Cardiac septum (tissue), 1 donor: ENCODE measurements around the gene GPBAR1. TPM values are rescaled to one million over a fixed set of nuclear protein-coding genes. Genes with fewer than 3 reads are reported as not detected.
A peak's percentile ranks its signal among the peaks of the same experiment; 100 is the strongest.

Experiments used
- DNase-seq: peaks from one replicate; pipeline ENCODE4 v3.0.0-alpha.2; 2020; ENCODE audit warnings: low spot score
- intact Hi-C: fragments of 100-400 bp; cut with DNase I; formaldehyde crosslinking; loops from one replicate; pipeline ENCODE4 v1.14.0; 2022
- total RNA-seq: library from RNA; stranded (reverse); fragmentation: NEBNext Ultra II Directional; extraction: Animal tissue kit (Norgen Biotek cat#: 25700); gene quantifications from one replicate; pipeline ENCODE4 v1.2.1, GENCODE V29; 2021
- donor health status: DM: no; HTN: no; CAD: no.

Gene GPBAR1
- total RNA-seq, 1 donor from 2014 or later, result 1.2 TPM

DNA sequence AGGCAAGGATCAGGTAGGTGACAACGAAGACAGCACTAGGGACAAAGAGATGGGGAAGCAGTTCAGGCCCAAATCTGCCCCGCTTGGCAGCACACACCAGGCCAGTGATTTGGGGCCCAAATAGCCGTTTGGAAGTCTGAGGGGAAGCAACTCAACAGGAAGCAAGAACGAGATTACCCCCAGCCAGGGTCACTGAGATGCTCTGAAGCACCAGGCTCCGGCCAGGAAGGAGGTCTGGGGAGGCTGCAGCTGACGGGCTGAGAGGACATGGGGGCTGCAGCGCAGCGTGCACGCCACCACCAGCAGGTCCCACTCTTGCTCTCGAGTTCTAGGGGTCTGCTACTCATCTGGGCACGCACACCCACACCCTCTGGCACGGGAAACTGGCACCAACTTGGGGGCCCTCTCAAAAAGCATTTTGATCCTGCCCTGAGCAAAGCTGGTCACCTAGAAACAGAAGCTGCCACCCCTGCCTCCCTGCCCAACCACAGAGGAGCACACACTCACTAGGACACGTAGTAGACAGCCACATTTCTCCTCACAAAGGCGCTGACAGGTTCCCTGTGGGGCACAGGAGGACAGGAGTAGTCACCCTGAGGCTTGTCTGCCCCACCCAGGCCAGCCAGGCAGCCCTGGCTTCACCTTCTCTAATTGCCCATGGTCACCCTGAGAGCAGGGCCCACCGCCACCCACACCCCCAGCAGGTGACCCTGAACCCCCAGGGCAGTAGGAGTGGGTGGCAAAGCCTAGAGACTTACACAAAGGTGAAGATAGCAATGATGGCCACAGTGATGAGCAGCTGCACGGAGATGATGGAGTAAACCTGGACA, 17.9 kb downstream of the GPBAR1 start:
- intact Hi-C loops, result loop anchor here (10.0 kb wide), 1 partner anchor 186 kb away; no protein-coding TSS in a partner anchor
- DNase-seq, result no peak

DNA sequence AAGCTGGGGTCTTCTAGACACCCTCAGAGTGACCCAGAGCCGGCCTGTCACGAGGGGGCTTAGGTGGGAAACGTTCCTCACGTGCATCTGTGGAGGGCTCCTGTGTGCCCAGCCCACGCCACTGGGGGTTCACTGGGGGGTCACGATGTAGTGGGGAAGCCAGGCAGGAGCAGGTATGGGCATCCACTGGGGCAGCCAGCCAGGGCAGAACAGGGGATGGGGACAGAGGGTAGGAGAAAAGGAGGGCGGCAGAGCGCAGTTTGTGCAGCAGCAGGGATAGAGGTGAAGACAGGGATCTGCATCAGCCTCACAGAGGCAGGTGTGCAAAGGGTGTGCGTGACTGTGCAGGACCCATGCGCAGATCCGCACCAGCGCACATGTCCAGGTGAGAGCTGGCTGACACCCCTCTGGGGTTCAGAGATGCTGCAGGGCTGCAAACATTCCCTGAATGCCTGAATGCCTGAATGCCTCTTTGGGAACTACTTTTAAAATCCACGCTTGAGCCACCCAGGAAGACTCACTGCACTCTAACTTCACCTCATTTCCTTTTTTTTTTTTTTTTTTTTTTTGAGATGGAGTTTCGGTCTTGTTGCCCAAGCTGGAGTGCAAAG, 19.6 kb downstream of the GPBAR1 start:
- no peak for DNase-seq
- intact Hi-C loops, result no loop called here

GRCh38 chr2:218281449-218281848, 20.6 kb downstream of the GPBAR1 start:
- DNase-seq, result no peak
- intact Hi-C loops, result no loop called here

GRCh38 chr2:218282173-218282991, 21.6 kb downstream of the GPBAR1 start:
- no peak for DNase-seq
- intact Hi-C loops, result no loop called here

DNA sequence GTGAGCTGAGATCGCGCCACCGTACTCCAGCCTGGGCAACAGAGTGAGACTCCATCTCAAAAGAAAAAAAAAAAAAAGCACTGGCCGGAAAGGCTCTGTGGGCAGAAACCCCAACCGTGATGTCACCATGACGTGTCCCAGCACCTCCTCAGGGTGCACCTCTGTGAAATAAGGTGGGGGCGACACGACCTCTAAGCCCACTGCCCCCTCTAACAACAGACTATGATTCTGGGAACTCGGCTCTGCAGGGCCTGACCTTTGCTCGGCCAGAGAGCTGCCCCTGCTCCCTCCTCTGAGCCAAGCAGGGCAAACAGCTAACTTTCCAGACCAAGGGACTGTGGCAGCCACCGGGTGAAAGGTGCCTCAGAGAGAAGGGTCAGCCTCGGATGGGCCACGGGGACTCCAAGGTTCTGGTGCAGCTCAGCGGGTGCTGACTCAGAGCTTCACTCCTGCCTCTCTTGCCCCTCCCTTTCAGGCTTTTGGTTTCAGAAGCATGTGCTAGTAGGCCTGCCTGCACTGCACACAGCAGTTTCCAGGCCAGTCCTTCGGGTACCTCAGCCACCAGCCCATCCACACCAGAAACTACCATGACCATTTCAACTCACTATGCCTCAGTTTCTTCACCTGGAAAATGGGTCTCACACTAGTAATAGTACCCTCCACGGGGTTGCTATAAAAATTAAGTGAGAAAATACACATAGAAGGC, 23.4 kb downstream of the GPBAR1 start:
- DNase-seq, result no peak
- intact Hi-C loops, result no loop called here

DNA sequence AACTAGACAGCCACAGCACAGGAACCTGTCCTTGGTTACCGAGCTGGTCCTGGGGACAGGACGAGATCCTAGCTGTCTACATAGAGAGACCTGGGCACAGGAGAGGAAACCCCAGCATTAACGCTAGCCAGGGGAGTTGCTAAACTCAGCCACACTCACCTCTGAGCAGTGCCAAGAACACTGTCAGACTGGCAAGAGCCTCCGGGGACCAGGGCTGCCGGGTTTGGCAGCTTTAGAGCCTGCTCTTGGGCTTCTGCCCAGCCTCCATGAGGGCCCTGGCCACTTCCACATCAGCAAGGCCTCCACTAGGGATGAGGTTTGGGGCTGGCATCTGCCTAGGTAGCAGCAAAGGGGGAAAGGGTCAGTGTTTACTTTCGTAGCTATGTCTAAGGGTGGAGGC, 24.8 kb downstream of the GPBAR1 start:
- intact Hi-C loops, result loop anchor here (1.0 to 2.0 kb wide), 2 partner anchors 13 to 111 kb away; no protein-coding TSS in a partner anchor
- DNase-seq, result no peak

DNA sequence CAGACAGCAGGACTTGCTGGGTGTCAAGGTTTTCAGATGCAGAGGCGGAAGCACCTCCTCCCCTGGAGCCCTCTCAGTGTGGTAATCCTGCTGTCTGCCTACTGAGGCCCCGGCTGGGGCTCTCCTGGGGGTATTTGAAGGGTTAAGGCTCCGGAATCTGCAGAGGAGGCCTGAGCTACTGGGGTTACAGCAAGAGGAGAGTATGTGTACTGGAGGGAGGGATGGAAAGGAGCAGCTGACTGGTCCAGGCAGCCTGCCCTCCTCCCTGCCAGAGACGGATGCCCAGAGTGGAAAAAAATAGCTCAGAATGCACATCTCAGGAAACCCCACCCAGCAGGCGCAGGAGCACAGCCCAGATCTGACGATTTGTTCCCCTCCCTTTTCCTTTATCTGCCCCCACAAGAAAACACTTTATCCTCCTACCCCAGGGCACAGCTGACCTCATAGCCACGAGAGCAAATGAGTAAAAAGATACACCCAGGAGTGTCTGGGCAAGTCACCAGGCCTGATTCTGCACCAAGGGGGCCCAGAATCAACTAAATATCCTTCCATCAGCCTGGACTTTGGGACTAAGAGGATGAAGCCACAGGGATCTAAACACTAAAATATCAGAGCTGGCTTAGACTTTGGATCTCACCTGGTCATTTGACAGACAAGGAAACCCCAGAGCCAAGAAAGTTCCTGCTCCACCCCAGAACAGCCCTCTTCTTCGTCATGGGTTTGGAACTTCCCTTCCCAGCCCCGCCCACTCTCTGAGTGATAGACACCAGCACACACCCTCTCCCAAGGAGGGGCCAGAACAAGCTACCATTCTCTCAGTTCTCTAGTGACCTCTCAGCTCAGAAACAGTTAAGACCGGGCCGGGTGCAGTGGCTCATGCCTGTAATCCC, 26.0 kb downstream of the GPBAR1 start:
- DNase-seq, result peak; percentile 94
- intact Hi-C loops, result loop anchor here (1.0 to 2.0 kb wide), 2 partner anchors 14 to 109 kb away; no protein-coding TSS in a partner anchor

DNA sequence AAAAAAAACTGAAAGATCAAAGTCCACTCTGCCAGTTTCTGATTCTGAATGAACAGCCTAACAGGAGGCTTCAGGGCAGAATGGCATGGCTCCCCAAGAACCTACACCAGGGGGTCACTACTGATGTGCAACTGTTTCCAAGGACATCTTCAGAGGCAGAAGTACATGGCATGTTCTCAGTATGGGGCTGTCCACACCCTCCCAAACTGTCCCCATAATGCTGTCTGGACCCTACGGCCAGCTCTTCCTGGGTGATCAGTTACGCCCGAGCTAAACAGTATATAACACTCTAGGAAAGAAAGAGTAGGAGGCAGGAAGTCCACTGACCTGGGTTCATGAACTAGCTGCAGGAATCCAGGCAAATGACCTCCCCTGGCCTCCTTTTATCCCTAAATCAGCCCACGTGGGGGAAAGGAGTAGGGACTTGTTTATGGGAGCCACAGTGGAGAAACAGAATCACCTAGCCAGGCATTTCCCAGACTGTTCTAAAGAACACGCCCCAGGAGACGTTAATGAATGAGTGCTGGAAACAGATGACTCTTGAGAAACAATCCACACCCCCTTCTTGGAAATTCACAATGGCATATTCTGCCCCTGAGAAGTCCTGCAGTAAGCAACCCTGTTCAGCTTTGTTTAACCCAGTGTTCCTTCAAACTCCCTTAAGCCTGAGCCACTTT, 29.0 kb downstream of the GPBAR1 start:
- intact Hi-C loops, result loop anchor here (5.0 to 10.0 kb wide), 2 partner anchors 278 to 355 kb away; partner anchors contain the start of genes CNOT9 and USP37
- DNase-seq, result no peak

GRCh38 chr2:218290316-218291261, 29.8 kb downstream of the GPBAR1 start:
- intact Hi-C loops, result loop anchor here (5.0 to 10.0 kb wide), 2 partner anchors 277 to 354 kb away; partner anchors contain the start of genes CNOT9 and USP37
- no peak for DNase-seq

- DNase-seq, result peak; percentile 82
- intact Hi-C loops, result loop anchor here (5.0 to 10.0 kb wide), 2 partner anchors 276 to 353 kb away; partner anchors contain the start of genes CNOT9 and USP37
Observed at GRCh38 chr2:218291318-218292047, 30.7 kb downstream of the GPBAR1 start.

DNA sequence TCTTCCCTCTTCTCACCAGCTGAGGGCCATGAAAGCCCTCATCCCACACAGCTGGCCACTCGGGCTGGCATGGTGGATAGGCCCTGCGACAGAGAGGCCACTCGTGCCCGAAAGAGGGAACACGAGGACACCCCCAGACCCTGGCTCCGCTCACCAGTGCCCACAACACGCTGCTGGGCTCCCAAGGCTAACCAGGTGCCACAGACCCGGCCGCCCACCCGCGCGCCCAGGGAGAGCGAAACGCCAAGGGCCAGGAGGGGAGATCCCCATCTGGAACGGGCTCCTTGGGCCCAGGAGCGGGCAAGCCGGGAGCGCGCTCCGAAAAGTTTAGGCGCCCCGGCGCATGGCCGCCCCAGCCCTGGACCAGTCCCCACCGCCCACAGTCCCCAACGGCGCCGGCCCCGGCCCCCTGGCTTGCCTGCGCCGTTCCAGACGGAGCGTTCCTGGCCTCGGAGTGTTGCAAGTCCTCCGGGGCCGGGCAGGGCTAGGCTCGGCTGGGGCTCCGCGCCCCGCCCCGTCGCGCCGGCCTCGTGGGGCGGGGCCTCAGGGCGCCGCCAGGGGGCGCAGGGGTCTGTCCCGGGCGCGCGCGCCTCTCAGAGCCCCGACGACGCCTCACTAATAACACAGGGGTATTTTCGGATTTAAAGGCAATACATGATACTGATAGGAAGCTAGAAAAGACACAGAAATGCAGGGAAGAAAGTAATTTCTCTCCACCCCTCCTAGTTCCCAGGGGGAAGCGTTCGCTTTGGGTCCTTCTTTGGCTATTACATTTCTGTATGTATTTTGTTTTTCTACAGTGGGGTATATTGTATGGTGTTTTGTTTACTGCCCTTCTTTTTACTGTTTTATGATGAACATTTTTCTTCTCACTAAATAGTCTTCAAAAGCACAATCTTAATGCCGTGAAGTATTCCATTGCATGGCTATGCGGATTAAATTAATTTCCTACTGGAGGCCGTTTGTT, 31.5 kb downstream of the GPBAR1 start, which contains the start of gene TMBIM1:
Gene TMBIM1, minus strand, starts transcription at position 456 of the 967 bp plus-strand sequence. CDS start 10,362 bp downstream, outside the sequence.
- peak; percentile 91 for DNase-seq
- intact Hi-C loops, result loop anchor here (5.0 to 10.0 kb wide), 2 partner anchors 275 to 352 kb away; partner anchors contain the start of genes CNOT9 and USP37

- DNase-seq, result no peak
- intact Hi-C loops, result loop anchor here (5.0 to 10.0 kb wide), 2 partner anchors 273 to 351 kb away; partner anchors contain the start of genes CNOT9 and USP37
Observed at GRCh38 chr2:218293715-218294429, 33.1 kb downstream of the GPBAR1 start.

DNA sequence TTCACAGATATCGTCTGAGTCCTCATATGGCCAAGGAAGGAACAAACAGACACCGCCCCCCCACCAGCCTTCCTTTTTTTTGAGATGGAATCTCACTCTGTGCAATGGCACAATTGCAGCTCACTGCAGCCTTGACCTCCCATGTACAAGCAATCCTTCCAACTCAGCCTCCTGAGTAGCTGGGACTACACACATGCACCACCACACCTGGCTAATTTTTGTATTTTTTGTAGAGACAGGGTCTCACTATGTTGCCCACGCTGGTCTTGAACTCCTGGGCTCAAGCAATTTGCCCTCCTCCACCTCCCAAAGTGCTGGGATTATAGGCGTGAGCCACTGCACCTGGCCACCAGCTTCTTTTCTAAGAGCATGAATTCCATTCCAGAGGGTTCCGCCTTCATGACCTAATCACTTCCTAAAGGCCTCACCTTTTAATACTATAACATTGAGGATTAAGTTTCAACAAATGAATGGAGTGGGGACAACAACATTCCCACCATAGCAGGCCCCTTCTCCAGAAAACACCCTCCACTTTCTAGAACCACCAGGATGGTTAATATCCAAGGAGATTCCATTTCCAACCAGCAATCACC, 33.7 kb downstream of the GPBAR1 start:
- no peak for DNase-seq
- intact Hi-C loops, result loop anchor here (5.0 to 10.0 kb wide), 2 partner anchors 273 to 350 kb away; partner anchors contain the start of genes CNOT9 and USP37
